Sigmoid colon (tissue), 4 donors: ENCODE measurements around the gene CST9.

Experiments used
- CTCF ChIP-seq, 4 experiments: fragments of 450-650 bp in 3 of 4; fragments of 200-600 bp in 1 of 4; IDR thresholded peaks; one replicate each; pipeline ENCODE4 v1.5.1; 2016 to 2019; ENCODE audit warnings: antibody characterized with exemption in 4 of 4, mild to moderate bottlenecking in 3 of 4, moderate library complexity in 2 of 4
- EP300 ChIP-seq, 4 donors: sonication (generic); formaldehyde crosslinking; IDR thresholded peaks; one replicate each; pipeline ENCODE4 v1.6.1; 2017; ENCODE audit warnings: antibody characterized with exemption in 4 of 4

DNA sequence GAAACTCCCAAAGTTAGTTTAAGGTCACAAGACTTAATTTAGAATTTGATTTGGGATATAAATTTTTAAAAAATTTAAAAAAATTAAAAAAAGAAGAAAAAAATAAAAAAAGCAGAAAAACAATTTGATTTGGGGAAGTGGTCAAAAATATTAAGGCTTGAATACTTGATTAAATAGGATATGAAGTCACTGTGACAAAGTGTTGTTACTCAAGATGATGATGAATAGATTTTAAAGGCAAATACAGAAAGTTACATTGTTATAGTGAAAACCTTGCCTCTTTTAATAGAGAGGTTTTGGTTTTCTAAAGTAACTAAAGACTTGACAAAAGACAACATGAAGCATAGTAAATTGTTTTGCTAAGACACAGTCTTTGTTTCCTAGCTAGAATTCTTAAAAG is 7.2 kb downstream of the CST9 start:
- no peak for TF ChIP-seq CTCF (IDR thresholded peaks at IDR 0.05)
- no peak for TF ChIP-seq EP300 (IDR thresholded peaks at IDR 0.05)
